Esophagus squamous epithelium (tissue), 5 donors: ENCODE data around the gene SEC23B. TPM values are rescaled to one million over a fixed set of nuclear protein-coding genes. Genes with fewer than 3 reads are reported as not detected.

ENCODE experiments used
- DNase-seq: peaks from one replicate; lab custom pipeline; 2025; lab: John Stamatoyannopoulos, UW
- H3K27ac ChIP-seq, 4 donors: fragments of 200-600 bp; sonication (generic); one replicate each; pipeline ENCODE4 v1.5.1; 2016 to 2019; ENCODE audit warnings: mild to moderate bottlenecking in 1 of 4
- H3K27me3 ChIP-seq, 4 donors: fragments of 200-600 bp; sonication (generic); 1 replicate in 3 of 4; 2 replicates in 1 of 4; pipeline versions ENCODE4 v1.5.1 to v1.6.0; 2017 to 2021; ENCODE audit warnings: antibody characterized with exemption in 1 of 4
- H3K36me3 ChIP-seq, 3 donors: fragments of 200-600 bp; sonication (generic); one replicate each; pipeline ENCODE4 v1.5.1; 2016 to 2019
- H3K4me1 ChIP-seq, 3 donors: fragments of 200-600 bp; sonication (generic); one replicate each; pipeline ENCODE4 v1.5.1; 2017 to 2019
- H3K4me3 ChIP-seq, 4 donors: fragments of 200-600 bp; sonication (generic); 1 replicate in 3 of 4; 2 replicates in 1 of 4; pipeline ENCODE4 v1.5.1; 2016 to 2019; ENCODE audit warnings: mild to moderate bottlenecking in 2 of 4, moderate library complexity in 1 of 4
- H3K9me3 ChIP-seq, 3 donors: fragments of 200-600 bp; sonication (generic); one replicate each; pipeline ENCODE4 v1.5.1; 2016 to 2019
- POLR2A ChIP-seq, 4 donors: fragments of 450-650 bp; IDR thresholded peaks; one replicate each; pipeline ENCODE4 v1.6.1; 2017; ENCODE audit warnings: antibody characterized with exemption in 4 of 4, mild to moderate bottlenecking in 4 of 4, moderate library complexity in 3 of 4
- WGBS, 2 donors: methylation state at CpG; one replicate each; pipeline ENCODE4 v1.1.5; 2018; 5-methylcytosine and 5-hydroxymethylcytosine counted together
- intact Hi-C: fragments of 100-400 bp; cut with DNase I; formaldehyde crosslinking; loops from one replicate; pipeline ENCODE4 v1.15.0; 2022
- total RNA-seq, 4 donors: library from RNA; depleted of rRNA; stranded (reverse); fragments of >200 nt; gene quantifications; one replicate each; pipeline ENCODE4 v1.1.0, GENCODE V29; 2016
- TF ChIP-seq, protein P1 (sequence below), 6 experiments: fragments of 450-650 bp in 4 of 6; fragments of 200-600 bp in 2 of 6; sonication (generic) in 2 of 6; IDR thresholded peaks; one replicate each; pipeline ENCODE4 v1.5.1; 2016 to 2019; ENCODE audit warnings: antibody characterized with exemption in 6 of 6, mild to moderate bottlenecking in 4 of 6, moderate library complexity in 4 of 6
- donor health status: DM: yes; HTN: yes; CAD: no.

SEC23B gene
- total RNA-seq, 4 donors from 2014 or later = 37.6 to 72.3 (median 43.9) TPM

DNA sequence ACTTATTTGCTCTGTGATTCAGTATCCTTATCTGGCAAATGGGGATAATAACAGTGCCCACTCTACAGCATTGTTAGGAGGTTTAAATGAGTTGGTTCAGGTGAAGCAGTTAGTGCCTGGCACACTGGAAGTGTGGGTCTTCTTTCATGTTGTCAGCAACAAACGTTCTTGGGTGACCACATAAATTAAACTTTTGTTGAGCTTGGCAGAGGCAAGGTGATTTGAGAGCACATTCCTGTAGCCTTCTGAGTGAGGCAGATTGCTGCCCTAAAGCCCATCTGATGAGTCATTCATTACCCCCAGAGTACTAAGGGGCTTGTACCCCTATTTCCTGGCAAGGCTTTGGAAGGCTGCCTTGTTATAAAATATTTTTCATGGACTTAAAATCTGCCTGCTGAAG lies 25.8 kb downstream of the SEC23B start:
- WGBS, 2 donors = 11 to 40% methylated on average over 1 of the region's 1 CpG
- H3K4me3 ChIP-seq = no peak overlapping the region
- DNase-seq = no peak
- intact Hi-C loops = no loop called here
- peaks cover 18 to 100% (median 45%) of the 10 kb centered on the region in 3 donors for H3K36me3 ChIP-seq
- H3K27ac ChIP-seq = no peak overlapping the region
- H3K4me1 ChIP-seq = no peaks in the 10 kb centered on the region
- H3K27me3 ChIP-seq = no peaks in the 10 kb centered on the region
- no peaks in the 10 kb centered on the region for H3K9me3 ChIP-seq
- TF ChIP-seq POLR2A (IDR thresholded peaks at IDR 0.05) = no peak
- TF ChIP-seq, protein P1, sequence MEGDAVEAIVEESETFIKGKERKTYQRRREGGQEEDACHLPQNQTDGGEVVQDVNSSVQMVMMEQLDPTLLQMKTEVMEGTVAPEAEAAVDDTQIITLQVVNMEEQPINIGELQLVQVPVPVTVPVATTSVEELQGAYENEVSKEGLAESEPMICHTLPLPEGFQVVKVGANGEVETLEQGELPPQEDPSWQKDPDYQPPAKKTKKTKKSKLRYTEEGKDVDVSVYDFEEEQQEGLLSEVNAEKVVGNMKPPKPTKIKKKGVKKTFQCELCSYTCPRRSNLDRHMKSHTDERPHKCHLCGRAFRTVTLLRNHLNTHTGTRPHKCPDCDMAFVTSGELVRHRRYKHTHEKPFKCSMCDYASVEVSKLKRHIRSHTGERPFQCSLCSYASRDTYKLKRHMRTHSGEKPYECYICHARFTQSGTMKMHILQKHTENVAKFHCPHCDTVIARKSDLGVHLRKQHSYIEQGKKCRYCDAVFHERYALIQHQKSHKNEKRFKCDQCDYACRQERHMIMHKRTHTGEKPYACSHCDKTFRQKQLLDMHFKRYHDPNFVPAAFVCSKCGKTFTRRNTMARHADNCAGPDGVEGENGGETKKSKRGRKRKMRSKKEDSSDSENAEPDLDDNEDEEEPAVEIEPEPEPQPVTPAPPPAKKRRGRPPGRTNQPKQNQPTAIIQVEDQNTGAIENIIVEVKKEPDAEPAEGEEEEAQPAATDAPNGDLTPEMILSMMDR (IDR thresholded peaks at IDR 0.05) = no peak

DNA sequence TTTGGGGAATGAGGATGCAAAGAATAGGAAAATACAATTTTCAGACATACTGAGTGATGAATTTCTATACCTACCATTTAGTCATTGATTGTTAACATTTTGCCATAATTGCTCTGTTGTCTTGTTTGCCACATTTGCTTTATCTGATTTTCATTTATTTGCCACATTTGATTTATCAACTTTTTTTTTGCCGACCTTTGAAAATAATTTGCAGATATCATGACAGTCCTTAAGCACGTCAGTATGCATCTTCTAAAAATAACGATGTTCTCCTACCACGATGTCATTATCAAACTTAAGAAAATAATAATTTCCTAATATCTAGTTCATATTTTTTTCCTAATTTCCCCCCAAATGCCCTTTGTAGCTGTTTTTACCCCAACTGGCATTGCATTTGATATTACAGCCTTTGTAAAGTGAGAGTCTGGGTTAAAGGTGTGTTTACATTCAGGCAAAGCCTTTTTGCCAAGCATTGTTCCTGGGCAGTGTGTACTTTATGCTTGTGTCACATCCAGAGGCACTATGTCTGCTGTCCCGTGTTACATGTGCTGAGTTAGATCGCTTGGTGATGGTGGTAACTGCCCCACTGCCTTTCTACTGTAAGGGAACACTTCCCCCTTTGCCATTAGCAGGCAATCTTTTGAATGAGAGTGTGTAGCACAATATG lies 26.4 kb downstream of the SEC23B start:
- Histone ChIP-seq H3K4me1 (no peaks in the 10 kb centered on the region), H3K27me3 (no peaks in the 10 kb centered on the region), H3K9me3 (no peaks in the 10 kb centered on the region), H3K27ac (no peak overlapping the region), H3K36me3 (peaks cover 18 to 100% (median 44%) of the 10 kb centered on the region in 3 donors), H3K4me3 (no peak overlapping the region)
- no peak for TF ChIP-seq POLR2A (IDR thresholded peaks at IDR 0.05)
- TF ChIP-seq, protein P1 (IDR thresholded peaks at IDR 0.05) = no peak
- intact Hi-C loops = no loop called here
- no peak for DNase-seq
- WGBS, 2 donors = 86 to 96% methylated on average over 6 of the region's 6 CpGs

DNA sequence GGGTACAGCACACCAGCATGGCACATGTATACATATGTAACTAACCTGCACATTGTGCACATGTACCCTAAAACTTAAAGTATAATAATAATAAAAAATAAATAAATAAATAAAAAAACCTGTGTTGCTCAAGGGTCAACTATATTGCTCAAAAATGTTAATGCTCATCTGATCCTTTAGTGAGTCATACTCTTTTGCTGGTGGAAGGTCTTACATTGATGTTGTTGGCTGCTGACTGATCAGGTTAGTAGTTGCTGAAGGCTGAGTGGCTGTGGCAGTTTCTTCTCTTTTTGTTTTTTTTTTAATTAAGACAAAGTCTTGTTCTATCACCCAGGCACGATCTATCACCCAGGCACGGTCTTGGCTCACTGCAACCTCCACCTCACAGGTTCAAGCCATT lies 29.9 kb downstream of the SEC23B start:
- Histone ChIP-seq H3K27ac (no peak overlapping the region), H3K4me1 (peaks cover 0 to 3% (median 0%) of the 10 kb centered on the region in 3 donors), H3K36me3 (peaks cover 5 to 91% (median 20%) of the 10 kb centered on the region in 3 donors), H3K9me3 (no peaks in the 10 kb centered on the region), H3K4me3 (no peak overlapping the region), H3K27me3 (no peaks in the 10 kb centered on the region)
- no peak for DNase-seq
- TF ChIP-seq POLR2A (IDR thresholded peaks at IDR 0.05) = no peak
- TF ChIP-seq, protein P1 (IDR thresholded peaks at IDR 0.05) = no peak
- intact Hi-C loops = no loop called here
- 88 to 92% methylated on average over 2 of the region's 2 CpGs for WGBS, 2 donors

DNA sequence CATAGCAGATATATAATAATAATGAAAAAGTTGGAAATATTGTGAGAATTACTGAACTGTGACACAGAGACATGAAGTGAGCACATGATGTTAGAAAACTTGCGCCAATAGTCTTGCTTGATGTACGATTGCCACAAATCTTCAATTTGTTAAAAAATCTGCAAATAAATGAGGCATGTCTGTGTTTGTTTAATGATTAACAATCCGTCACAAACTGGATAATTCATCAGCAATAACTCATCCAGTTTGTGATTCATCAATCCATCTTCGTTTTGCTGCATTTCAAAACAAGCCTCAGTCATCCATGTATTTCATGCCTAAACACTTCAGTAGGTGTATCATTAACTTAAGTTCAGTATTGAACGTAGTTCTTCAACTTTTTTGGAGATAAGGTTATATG lies 34.0 kb downstream of the SEC23B start:
- H3K9me3 ChIP-seq = no peaks in the 10 kb centered on the region
- H3K4me3 ChIP-seq = no peak overlapping the region
- peaks cover 0 to 91% (median 16%) of the 10 kb centered on the region in 3 donors for H3K36me3 ChIP-seq
- intact Hi-C loops = no loop called here
- no peak overlapping the region for H3K27ac ChIP-seq
- TF ChIP-seq, protein P1 (IDR thresholded peaks at IDR 0.05) = no peak
- no peak for TF ChIP-seq POLR2A (IDR thresholded peaks at IDR 0.05)
- no peaks in the 10 kb centered on the region for H3K27me3 ChIP-seq
- no peak for DNase-seq
- H3K4me1 ChIP-seq = peaks cover 0 to 3% (median 0%) of the 10 kb centered on the region in 3 donors
- 30 to 53% methylated on average over 5 of the region's 5 CpGs for WGBS, 2 donors

DNA sequence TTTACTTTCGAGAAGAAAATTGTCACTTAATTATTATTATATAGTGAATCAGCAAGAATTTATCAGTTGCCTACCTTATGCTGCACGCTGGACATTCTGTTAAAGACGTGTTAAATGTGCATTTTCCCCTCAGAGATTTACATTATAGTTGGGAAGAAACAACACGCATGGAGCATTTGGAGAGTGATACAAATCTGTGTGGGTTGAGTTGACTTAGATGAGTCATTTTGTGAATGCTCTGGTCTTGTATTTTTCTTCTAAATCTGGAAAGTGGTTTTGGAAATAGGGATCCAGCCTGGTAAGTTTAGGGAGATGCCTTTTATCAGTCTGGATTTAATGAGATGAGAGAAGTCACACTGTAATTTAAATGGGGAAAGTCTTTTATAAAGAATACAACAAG lies 35.5 kb downstream of the SEC23B start:
- peaks cover 0 to 91% (median 21%) of the 10 kb centered on the region in 3 donors for H3K36me3 ChIP-seq
- 86 to 92% methylated on average over 4 of the region's 4 CpGs for WGBS, 2 donors

More for the DNA sequence above, 35.5 kb downstream of the SEC23B start:
- intact Hi-C loops = no loop called here
- TF ChIP-seq, protein P1 (IDR thresholded peaks at IDR 0.05) = no peak
- no peak for TF ChIP-seq POLR2A (IDR thresholded peaks at IDR 0.05)
- no peak for DNase-seq
- Histone ChIP-seq H3K4me1 (peaks cover 0 to 3% (median 0%) of the 10 kb centered on the region in 3 donors), H3K9me3 (no peaks in the 10 kb centered on the region), H3K4me3 (no peak overlapping the region), H3K27ac (no peak overlapping the region), H3K27me3 (no peaks in the 10 kb centered on the region)
